H1 (cell line): Measurements from ENCODE around the gene TAS1R3. TPM values are rescaled to one million over a fixed set of nuclear protein-coding genes. Genes with fewer than 3 reads are reported as not detected.

ENCODE experiments used
- CTCF ChIA-PET: fragments of 300-600 bp; sonication (Branson Sonifier 250); formaldehyde crosslinking; loops from one replicate; lab custom pipeline; 2021; ENCODE audit not compliant: partially characterized antibody; lab: Charles Lee
- POLR2A ChIA-PET: fragments of 300-600 bp; sonication (Branson Sonifier 250); formaldehyde crosslinking; loops from one replicate; lab custom pipeline; 2021; ENCODE audit warnings: inconsistent platforms; ENCODE audit not compliant: partially characterized antibody; lab: Charles Lee
- DNase-seq, 2 experiments: peaks; one replicate each; pipeline versions ENCODE4 v3.0.0 to v3.0.0-alpha.2; 2010 to 2022; ENCODE audit warnings: low spot score in 2 of 2, low read depth in 1 of 2, mixed read lengths in 1 of 2
- FAIRE-seq: peaks from 2 replicates; lab custom pipeline; 2011; peaks lifted over from hg19 to GRCh38; lab: Jason Lieb, UNC
- H2AFZ ChIP-seq: 2 replicates; pipeline ENCODE4 v1.8.1; 2012; ENCODE audit warnings: low read length, inconsistent platforms
- H2AK5ac ChIP-seq: 2 replicates; pipeline ENCODE4 v1.6.1; 2013; ENCODE audit warnings: low read depth, low read length
- H2BK120ac ChIP-seq: replicated peaks from 2 replicates; pipeline ENCODE3; 2013; ENCODE audit warnings: low read depth, low read length, inconsistent platforms
- H2BK12ac ChIP-seq: 2 replicates; pipeline ENCODE4 v1.6.1; 2013; ENCODE audit warnings: low read depth, low read length
- H2BK15ac ChIP-seq: 2 replicates; pipeline ENCODE4 v1.6.1; 2013; ENCODE audit warnings: low read length
- H2BK20ac ChIP-seq: 2 replicates; pipeline ENCODE4 v1.6.1; 2013; ENCODE audit warnings: low read length
- H2BK5ac ChIP-seq: 2 replicates; pipeline ENCODE4 v1.6.1; 2013; ENCODE audit warnings: low read depth, low read length
- H3K14ac ChIP-seq: 2 replicates; pipeline ENCODE4 v1.6.1; 2013; ENCODE audit warnings: inconsistent platforms; ENCODE audit not compliant: insufficient read length
- H3K18ac ChIP-seq: 2 replicates; pipeline ENCODE4 v1.6.1; 2013; ENCODE audit warnings: low read length; ENCODE audit errors: extremely low read depth
- H3K23ac ChIP-seq: 2 replicates; pipeline ENCODE4 v1.6.1; 2013; ENCODE audit warnings: inconsistent platforms; ENCODE audit not compliant: insufficient read length
- H3K23me2 ChIP-seq: 2 replicates; pipeline ENCODE4 v1.6.1; 2013; ENCODE audit warnings: low read depth, low read length
- H3K27ac ChIP-seq: 2 replicates; pipeline ENCODE4 v1.6.1; 2011; ENCODE audit warnings: low read depth, low read length, inconsistent platforms
- H3K27me3 ChIP-seq, 4 experiments: replicated peaks in 1 of 4; 1 replicate in 1 of 4; 2 replicates in 3 of 4; pipeline versions ENCODE4 v1.6.1 to v1.8.1; 2011 to 2013; ENCODE audit warnings: low read length in 3 of 4, mild to moderate bottlenecking in 3 of 4, inconsistent platforms in 2 of 4, mixed read lengths in 2 of 4, moderate library complexity in 1 of 4; ENCODE audit not compliant: control insufficient read depth in 3 of 4, insufficient read depth in 3 of 4; ENCODE audit errors: extremely low read depth in 1 of 4
- H3K36me3 ChIP-seq, 4 experiments: 2 replicates each; pipeline versions ENCODE4 v1.6.1 to v1.8.1; 2011 to 2013; ENCODE audit warnings: mild to moderate bottlenecking in 4 of 4, low read length in 3 of 4, moderate library complexity in 2 of 4, control low read depth in 1 of 4, inconsistent platforms in 1 of 4; ENCODE audit not compliant: insufficient read depth in 4 of 4, control insufficient read depth in 2 of 4
- H3K4ac ChIP-seq: replicated peaks from 2 replicates; pipeline ENCODE3; 2013; ENCODE audit warnings: low read length, low read depth, mixed read lengths, inconsistent platforms; ENCODE audit not compliant: insufficient read length
- H3K4me1 ChIP-seq, 4 experiments: replicated peaks in 1 of 4; 1 replicate in 1 of 4; 2 replicates in 3 of 4; pipeline versions ENCODE4 v1.6.1 to v1.8.1; 2011 to 2013; ENCODE audit warnings: low read length in 3 of 4, inconsistent platforms in 2 of 4, mixed read lengths in 1 of 4; ENCODE audit not compliant: insufficient read depth in 4 of 4, control insufficient read depth in 3 of 4
- H3K4me2 ChIP-seq, 2 experiments: 2 replicates each; pipeline versions ENCODE4 v1.6.1 to v1.8.1; 2011 to 2013; ENCODE audit warnings: low read depth in 2 of 2, low read length in 2 of 2, control low read depth in 1 of 2, inconsistent platforms in 1 of 2, mild to moderate bottlenecking in 1 of 2; ENCODE audit not compliant: insufficient read depth in 1 of 2
- H3K4me3 ChIP-seq, 4 experiments: fragments of 200-600, 300-600 bp in 1 of 4; sonication (generic), shearing (Covaris generic), sonication (Bioruptor Twin) in 1 of 4; 2 replicates each; pipeline versions ENCODE4 v1.5.1 to v1.8.1; 2011 to 2016; ENCODE audit warnings: low read length in 4 of 4, low read depth in 3 of 4, control low read depth in 2 of 4, inconsistent platforms in 2 of 4, mild to moderate bottlenecking in 2 of 4, mixed read lengths in 1 of 4, moderate library complexity in 1 of 4; ENCODE audit not compliant: insufficient read depth in 2 of 4; ENCODE audit errors: extremely low read depth in 1 of 4
- H3K56ac ChIP-seq: replicated peaks from 2 replicates; pipeline ENCODE3; 2013; ENCODE audit warnings: low read depth, mild to moderate bottlenecking, mixed read lengths, low read length, inconsistent platforms; ENCODE audit not compliant: insufficient read length
- H3K79me1 ChIP-seq: 2 replicates; pipeline ENCODE4 v1.6.1; 2013; ENCODE audit warnings: low read depth, low read length, control low read depth
- H3K79me2 ChIP-seq, 2 experiments: 2 replicates each; pipeline versions ENCODE4 v1.6.1 to v1.8.1; 2012 to 2013; ENCODE audit warnings: low read length in 2 of 2, mild to moderate bottlenecking in 2 of 2, inconsistent platforms in 1 of 2; ENCODE audit not compliant: insufficient read depth in 2 of 2, control insufficient read depth in 1 of 2
- H3K9ac ChIP-seq, 4 experiments: replicated peaks in 1 of 4; 1 replicate in 1 of 4; 2 replicates in 3 of 4; pipeline versions ENCODE4 v1.6.1 to v1.8.1; 2011 to 2013; ENCODE audit warnings: low read depth in 3 of 4, low read length in 3 of 4, control low read depth in 2 of 4, mild to moderate bottlenecking in 2 of 4, moderate library complexity in 2 of 4, inconsistent platforms in 1 of 4; ENCODE audit errors: extremely low read depth in 1 of 4
- H3K9me3 ChIP-seq, 2 experiments: 2 replicates each; pipeline versions ENCODE4 v1.6.1 to v1.8.1; 2012 to 2013; ENCODE audit warnings: mild to moderate bottlenecking in 2 of 2, moderate library complexity in 2 of 2, control low read depth in 1 of 2, inconsistent platforms in 1 of 2, low read depth in 1 of 2, low read length in 1 of 2, mixed read lengths in 1 of 2; ENCODE audit not compliant: insufficient read depth in 2 of 2
- H4K20me1 ChIP-seq, 2 experiments: replicated peaks in 1 of 2; 2 replicates each; pipeline versions ENCODE3 to v1.8.1; 2011 to 2013; ENCODE audit warnings: inconsistent platforms in 2 of 2, low read length in 2 of 2, mild to moderate bottlenecking in 1 of 2; ENCODE audit not compliant: insufficient read depth in 2 of 2, control insufficient read depth in 1 of 2
- H4K5ac ChIP-seq: 2 replicates; pipeline ENCODE4 v1.6.1; 2013; ENCODE audit warnings: low read length, low read depth, mixed read lengths, inconsistent platforms; ENCODE audit not compliant: insufficient read length
- H4K8ac ChIP-seq: 2 replicates; pipeline ENCODE4 v1.8.0; 2013; ENCODE audit warnings: mild to moderate bottlenecking, moderate library complexity, low read length, inconsistent platforms; ENCODE audit not compliant: insufficient read depth; ENCODE audit errors: extremely low read depth
- H4K91ac ChIP-seq: replicated peaks from 2 replicates; pipeline ENCODE3; 2013; ENCODE audit warnings: low read length, mixed read lengths, inconsistent platforms; ENCODE audit not compliant: insufficient read length
- TEAD4 ChIP-seq: IDR thresholded peaks from 2 replicates; pipeline ENCODE4 v1.6.1; 2012; ENCODE audit warnings: low read depth, low read length, inconsistent platforms, mixed read lengths
- WGBS, 2 experiments: shearing (Covaris generic) in 1 of 2; methylation state at CpG; one replicate each; pipeline versions ENCODE4 v1.1.6 to v1.1.7; 2013 to 2015; ENCODE audit warnings: low lambda C conversion rate in 2 of 2, mixed read lengths in 2 of 2, inconsistent platforms in 1 of 2, low coverage in 1 of 2, missing lambda C conversion rate in 1 of 2; ENCODE audit not compliant: insufficient replicate concordance in 2 of 2, insufficient coverage in 1 of 2, insufficient read length in 1 of 2; ENCODE audit errors: extremely low coverage in 1 of 2, missing lambda C conversion rate in 1 of 2; 5-methylcytosine and 5-hydroxymethylcytosine counted together
- polyA plus RNA-seq, 7 experiments: library from polyadenylated mRNA; depleted of rRNA in 3 of 7; stranded (reverse) in 5 of 7; unstranded in 2 of 7; fragments of >200 nt in 5 of 7; fragments of 200-250 nt in 2 of 7; gene quantifications; 1 replicate in 5 of 7; 2 replicates in 1 of 7; 4 replicates in 1 of 7; pipeline versions ENCODE4 v1.2.1 to v1.2.3, GENCODE V29; 2011 to 2013; ENCODE audit warnings: missing spikeins in 2 of 7, mixed read lengths in 2 of 7
- total RNA-seq: library from RNA; stranded (reverse); fragmentation: NEBNext Ultra II Directional; extraction: Animal tissue kit (Norgen Biotek cat#: 25700); gene quantifications from 2 replicates; pipeline ENCODE4 v1.2.1, GENCODE V29; 2021

Gene TAS1R3
- total and polyA plus RNA-seq, 2 of the 8 experiments (the other 6 are each of a cell fraction or from before 2014, with no cell fraction given), result 0.03 to 0.19 TPM

- FAIRE-seq (no peak), DNase-seq (peak in 1 of 2 experiments; percentile 99)
- Histone ChIP-seq H3K79me2 (peaks cover 5 to 17% of the 10 kb centered on the region in 2 experiments; a peak in 3 of 4 replicates), H2BK12ac (no peak overlapping the region), H3K79me1 (peaks cover 3% of the 10 kb centered on the region; the same call in 1 of the 2 replicates), H4K91ac (peak overlapping the region; percentile 91), H2AFZ (no peak overlapping the region), H3K9me3 (peaks cover 4 to 6% of the 10 kb centered on the region in 2 experiments; a peak in 3 of 4 replicates), H3K4ac (peak overlapping the region; percentile 39), H3K14ac (no peak overlapping the region), H3K36me3 (peaks cover 0 to 4% (median 0%) of the 10 kb centered on the region in 4 experiments; a peak in 1 of 8 replicates), H2BK15ac (no peak overlapping the region), H2BK120ac (no peak overlapping the region), H3K27me3 (no peaks in the 10 kb centered on the region), H3K23ac (no peak overlapping the region), H4K8ac (peak overlapping the region; percentile 57), H2AK5ac (no peak overlapping the region), H4K5ac (no peak overlapping the region), H3K23me2 (peaks cover 12% of the 10 kb centered on the region; the same call in 1 of the 2 replicates), H3K56ac (no peak overlapping the region), H3K4me2 (0 out of 4 replicates have a peak overlapping the region, but pooled peaks of 1 of the 2 experiments have one; percentile 15), H2BK5ac (no peak overlapping the region; the same call in 1 of the 2 replicates), H3K27ac (no peak overlapping the region), H3K4me3 (no peak overlapping the region), H3K9ac (no peak overlapping the region), H3K4me1 (peaks cover 0 to 12% (median 9%) of the 10 kb centered on the region in 4 experiments; a peak in 5 of 7 replicates), H2BK20ac (no peak overlapping the region), H3K18ac (no peak overlapping the region), H4K20me1 (peaks cover 0 to 12% of the 10 kb centered on the region in 2 experiments)
- ChIA-PET POLR2A (interaction anchor here (0.6 to 33.4 kb wide), 11 partner anchors 9 to 948 kb away, joined by 3 to 719 read pairs (median 6); partner anchors contain the start of genes CCNL2, MRPL20 and MXRA8), CTCF (interaction anchor here (0.6 to 4.5 kb wide), 33 partner anchors 8 to 250 kb away, joined by 3 to 40 read pairs (median 4); partner anchors contain the start of genes CCNL2, DVL1 and MXRA8)
- 60% methylated on average over 21 of the region's 26 CpGs; no CpG with 5 or more reads in 1 of the 2 experiments for WGBS, 2 experiments
- no peak for TF ChIP-seq TEAD4
Observed at GRCh38 chr1:1371746-1372711, 40.9 kb downstream of the TAS1R3 start.
